Measurements from ENCODE around the gene SPDL1. TPM values are rescaled to one million over a fixed set of nuclear protein-coding genes. Genes with fewer than 3 reads are reported as not detected.

The SPDL1 gene
- total and polyA plus RNA-seq, 2 of the 8 experiments (the other 6 are each of a cell fraction or from before 2014, with no cell fraction given) = 16.9 to 44.5 TPM

DNA sequence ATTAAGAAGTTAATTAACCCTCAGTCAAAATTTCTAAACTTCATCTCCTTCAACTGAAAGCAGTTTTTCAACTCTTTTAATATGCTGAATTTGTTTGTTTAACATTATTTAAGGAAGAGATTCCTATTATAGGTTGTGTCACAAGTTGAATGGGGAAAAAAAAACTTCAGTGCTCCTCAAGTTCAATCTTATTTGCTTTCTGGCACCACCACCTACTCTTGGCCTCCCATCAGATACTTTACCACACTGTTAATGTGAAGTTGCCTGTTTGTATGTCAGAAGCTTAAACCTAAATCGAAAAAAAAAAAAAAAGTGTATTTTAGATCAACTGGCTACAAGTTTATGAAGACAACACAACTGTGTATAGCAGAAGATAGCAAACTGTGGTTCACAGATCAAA, 49.4 kb downstream of the SPDL1 start:
- Histone ChIP-seq H2BK20ac (ENCODE audit: low read length) (no peak overlapping the region), H3K79me1 (ENCODE audit: low read depth, low read length) (no peaks in the 10 kb centered on the region), H3K9ac (replicated peaks in 1 of 4; ENCODE audit: extremely low read depth in 1 of 4, low read depth in 3 of 4, low read length in 3 of 4) (no peak overlapping the region), H2BK120ac (replicated peaks; ENCODE audit: low read depth, low read length) (no peak overlapping the region), H3K18ac (ENCODE audit: extremely low read depth, low read length) (no peak overlapping the region), H2BK12ac (ENCODE audit: low read depth, low read length) (no peak overlapping the region), H3K4me2 (ENCODE audit: insufficient read depth in 1 of 2, low read depth in 2 of 2, low read length in 2 of 2) (no peak overlapping the region), H3K79me2 (ENCODE audit: control insufficient read depth in 1 of 2, insufficient read depth in 2 of 2, low read length in 2 of 2) (no peaks in the 10 kb centered on the region), H2BK5ac (ENCODE audit: low read depth, low read length) (no peak overlapping the region), H4K8ac (ENCODE audit: extremely low read depth, insufficient read depth, low read length) (no peak overlapping the region), H3K4ac (replicated peaks; ENCODE audit: insufficient read length, low read depth, low read length) (no peak overlapping the region), H3K9me3 (ENCODE audit: insufficient read depth in 2 of 2, low read depth in 1 of 2, low read length in 1 of 2) (0 out of 4 replicates have a peak, but pooled peaks cover 0 to 4% of the 10 kb centered on the region in 2 experiments), H2AFZ (ENCODE audit: low read length) (no peak overlapping the region), H3K23ac (ENCODE audit: insufficient read length) (no peak overlapping the region), H4K5ac (ENCODE audit: insufficient read length, low read depth, low read length) (no peak overlapping the region), H3K14ac (ENCODE audit: insufficient read length) (no peak overlapping the region), H2AK5ac (ENCODE audit: low read depth, low read length) (no peak overlapping the region), H4K20me1 (replicated peaks in 1 of 2; ENCODE audit: control insufficient read depth in 1 of 2, insufficient read depth in 2 of 2, low read length in 2 of 2) (no peaks in the 10 kb centered on the region), H3K4me1 (replicated peaks in 1 of 4; ENCODE audit: control insufficient read depth in 3 of 4, insufficient read depth in 4 of 4, low read length in 3 of 4) (peaks cover 0 to 10% (median 4%) of the 10 kb centered on the region in 4 experiments; a peak in 6 of 7 replicates), H3K56ac (replicated peaks; ENCODE audit: insufficient read length, low read depth, low read length) (no peak overlapping the region), H3K4me3 (ENCODE audit: extremely low read depth in 1 of 4, insufficient read depth in 2 of 4, low read depth in 3 of 4, low read length in 4 of 4) (no peak overlapping the region), H3K36me3 (ENCODE audit: control insufficient read depth in 2 of 4, insufficient read depth in 4 of 4, low read length in 3 of 4) (no peaks in the 10 kb centered on the region), H3K27ac (ENCODE audit: low read depth, low read length) (no peak overlapping the region), H3K23me2 (ENCODE audit: low read depth, low read length) (peaks cover 3% of the 10 kb centered on the region; the same call in 1 of the 2 replicates), H4K91ac (replicated peaks; ENCODE audit: insufficient read length, low read length) (no peak overlapping the region), H3K27me3 (replicated peaks in 1 of 4; ENCODE audit: control insufficient read depth in 3 of 4, extremely low read depth in 1 of 4, insufficient read depth in 3 of 4, low read length in 3 of 4) (peaks cover 0 to 17% (median 6%) of the 10 kb centered on the region in 4 experiments; a peak in 5 of 7 replicates), H2BK15ac (ENCODE audit: low read length) (no peak overlapping the region)
- no CpG with 5 or more reads among the region's 1 CpG for WGBS, 2 experiments (ENCODE audit: extremely low coverage in 1 of 2, insufficient coverage in 1 of 2, insufficient read length in 1 of 2, insufficient replicate concordance in 2 of 2, low coverage in 1 of 2, low lambda C conversion rate in 2 of 2, missing lambda C conversion rate in 1 of 2)
- ChIA-PET CTCF (ENCODE audit: partially characterized antibody) (no interaction called here), POLR2A (ENCODE audit: partially characterized antibody) (no interaction called here)
- TF ChIP-seq POU5F1 (IDR thresholded peaks at IDR 0.05; ENCODE audit: low read depth, low read length) (no peak), RXRA (IDR thresholded peaks at IDR 0.05; ENCODE audit: insufficient read depth, low read depth, low read length) (no peak), EP300 (IDR thresholded peaks at IDR 0.05; ENCODE audit: borderline replicate concordance in 1 of 2, low read depth in 2 of 2, low read length in 2 of 2) (no peak), POLR2A (IDR thresholded peaks at IDR 0.05; ENCODE audit: control extremely low read depth in 1 of 2, low read depth in 2 of 2, low read length in 2 of 2) (no peak), POLR2AphosphoS5 (IDR thresholded peaks at IDR 0.05; ENCODE audit: low read depth, low read length) (no peak), CREB1 (IDR thresholded peaks at IDR 0.05) (no peak), SAP30 (IDR thresholded peaks at IDR 0.05; ENCODE audit: insufficient read depth, insufficient replicate concordance, low read length) (no peak), EGR1 (IDR thresholded peaks at IDR 0.05; ENCODE audit: borderline replicate concordance, low read depth, low read length) (no peak), FOSL1 (IDR thresholded peaks at IDR 0.05; ENCODE audit: insufficient read depth, low read depth, low read length) (no peak), TAF7 (optimal IDR thresholded peaks at IDR 0.05; ENCODE audit: borderline replicate concordance, low read depth, low read length) (no peak), RNF2 (IDR thresholded peaks at IDR 0.05; ENCODE audit: borderline replicate concordance, low read depth, low read length, missing control alignments, poor library complexity, severe bottlenecking) (no peak), RFX5 (IDR thresholded peaks at IDR 0.05; ENCODE audit: borderline replicate concordance, low read depth, low read length) (no peak), NRF1 (IDR thresholded peaks at IDR 0.05; ENCODE audit: low read depth, low read length) (no peak)
- no peak for DNase-seq (ENCODE audit: low read depth in 1 of 2, low spot score in 2 of 2)
- FAIRE-seq = no peak
